Stimulated activated CD4-positive, alpha-beta T cell treated with anti-CD3 and anti-CD28 coated beads, Interleukin-4, amount 100 ng/mL, for 48 hours (primary cell): ENCODE measurements around the gene LHFPL6.

ENCODE experiments used
- DNase-seq, 2 donors: peaks; one replicate each; pipeline ENCODE4 v3.0.0-alpha.2; 2020; ENCODE audit warnings: low read depth in 2 of 2

The LHFPL6 gene

GRCh38 chr13:39556866-39557265 lies 46.1 kb downstream of the LHFPL6 start:
- no peak for DNase-seq

GRCh38 chr13:39554371-39554770 lies 48.6 kb downstream of the LHFPL6 start:
- DNase-seq = no peak

- DNase-seq = no peak
Measured at GRCh38 chr13:39552246-39552645, 50.7 kb downstream of the LHFPL6 start.

- no peak for DNase-seq
Measured at GRCh38 chr13:39550931-39551330, 52.1 kb downstream of the LHFPL6 start.

- no peak for DNase-seq
Measured at GRCh38 chr13:39547108-39547507, 55.9 kb downstream of the LHFPL6 start.

- no peak for DNase-seq
Measured at GRCh38 chr13:39542361-39542760, 60.6 kb downstream of the LHFPL6 start.

- DNase-seq = no peak
Measured at GRCh38 chr13:39540929-39541605, 61.9 kb downstream of the LHFPL6 start.

GRCh38 chr13:39538816-39539790 lies 63.9 kb downstream of the LHFPL6 start:
- DNase-seq = no peak

- no peak for DNase-seq
Measured at GRCh38 chr13:39536906-39537305, 66.1 kb downstream of the LHFPL6 start.

- no peak for DNase-seq
Measured at GRCh38 chr13:39536274-39536673, 66.7 kb downstream of the LHFPL6 start.

GRCh38 chr13:39533651-39534150 lies 69.3 kb downstream of the LHFPL6 start:
- DNase-seq = no peak

GRCh38 chr13:39531646-39532045 lies 71.3 kb downstream of the LHFPL6 start:
- no peak for DNase-seq

- DNase-seq = no peak
Measured at GRCh38 chr13:39530916-39531315, 72.1 kb downstream of the LHFPL6 start.

- DNase-seq = no peak
Measured at GRCh38 chr13:39528661-39528980, 74.4 kb downstream of the LHFPL6 start.

- no peak for DNase-seq
Measured at GRCh38 chr13:39527961-39528660, 74.9 kb downstream of the LHFPL6 start.

GRCh38 chr13:39527301-39527700 lies 75.7 kb downstream of the LHFPL6 start:
- no peak for DNase-seq

GRCh38 chr13:39526499-39526898 lies 76.5 kb downstream of the LHFPL6 start:
- no peak for DNase-seq

GRCh38 chr13:39525506-39525905 lies 77.5 kb downstream of the LHFPL6 start:
- DNase-seq = no peak

- DNase-seq = no peak
Measured at GRCh38 chr13:39524795-39525194, 78.2 kb downstream of the LHFPL6 start.

GRCh38 chr13:39522329-39522728 lies 80.7 kb downstream of the LHFPL6 start:
- no peak for DNase-seq

GRCh38 chr13:39521701-39522100 lies 81.3 kb downstream of the LHFPL6 start:
- DNase-seq = no peak

- no peak for DNase-seq
Measured at GRCh38 chr13:39516096-39516495, 86.9 kb downstream of the LHFPL6 start.
